H1 (cell line): ENCODE data around the gene PPP1R12C. TPM values are rescaled to one million over a fixed set of nuclear protein-coding genes. Genes with fewer than 3 reads are reported as not detected.

Source experiments
- CHD2 ChIP-seq: IDR thresholded peaks from 2 replicates; pipeline ENCODE4 v1.6.1; 2012; ENCODE audit warnings: low read length, improper control_type of control experiment
- CREB1 ChIP-seq: IDR thresholded peaks from 2 replicates; pipeline ENCODE4 v1.6.1; 2012; ENCODE audit warnings: inconsistent platforms
- CTBP2 ChIP-seq: IDR thresholded peaks from 2 replicates; pipeline ENCODE4 v1.7.0; 2011; ENCODE audit warnings: borderline replicate concordance, mild to moderate bottlenecking, moderate library complexity, mixed read lengths, low read length; ENCODE audit not compliant: insufficient read depth, insufficient read length
- EP300 ChIP-seq, 2 experiments: IDR thresholded peaks; 1 replicate in 1 of 2; 2 replicates in 1 of 2; pipeline ENCODE4 v1.6.1; 2011 to 2012; ENCODE audit warnings: low read depth in 2 of 2, low read length in 2 of 2, mild to moderate bottlenecking in 2 of 2, borderline replicate concordance in 1 of 2, inconsistent platforms in 1 of 2, moderate library complexity in 1 of 2
- FOSL1 ChIP-seq: IDR thresholded peaks from 2 replicates; pipeline ENCODE4 v1.6.1; 2011; ENCODE audit warnings: mild to moderate bottlenecking, low read depth, low read length, moderate library complexity; ENCODE audit not compliant: insufficient read depth
- HDAC2 ChIP-seq, 2 experiments: fragments of 300-600 bp in 1 of 2; sonication (generic) in 1 of 2; IDR thresholded peaks; 2 replicates each; pipeline ENCODE4 v1.6.1; 2011 to 2012; ENCODE audit warnings: low read depth in 2 of 2, low read length in 2 of 2, mild to moderate bottlenecking in 2 of 2, moderate library complexity in 2 of 2, borderline replicate concordance in 1 of 2, inconsistent platforms in 1 of 2
- KDM4A ChIP-seq: IDR thresholded peaks from one replicate; pipeline ENCODE4 v1.7.1; 2012; ENCODE audit warnings: low read depth, mild to moderate bottlenecking, moderate library complexity, low read length, inconsistent platforms; ENCODE audit not compliant: severe bottlenecking
- KDM5A ChIP-seq: fragments of 200-600 bp; IDR thresholded peaks from 2 replicates; pipeline ENCODE4 v1.7.1; 2012; ENCODE audit warnings: mild to moderate bottlenecking, low read length, inconsistent platforms, mixed read lengths
- MAFK ChIP-seq: IDR thresholded peaks from 2 replicates; pipeline ENCODE4 v1.6.1; 2012; ENCODE audit warnings: low read depth, mild to moderate bottlenecking, improper control_type of control experiment, low read length
- NANOG ChIP-seq: IDR thresholded peaks from 2 replicates; pipeline ENCODE4 v1.6.1; 2011; ENCODE audit warnings: low read length, low read depth, mild to moderate bottlenecking, inconsistent platforms; ENCODE audit not compliant: insufficient read depth, poor library complexity, severe bottlenecking
- NRF1 ChIP-seq: IDR thresholded peaks from 2 replicates; pipeline ENCODE4 v1.6.1; 2011; ENCODE audit warnings: mild to moderate bottlenecking, low read depth, low read length, improper control_type of control experiment
- POLR2AphosphoS5 ChIP-seq: IDR thresholded peaks from 2 replicates; pipeline ENCODE4 v1.6.1; 2011; ENCODE audit warnings: low read depth, low read length
- RBBP5 ChIP-seq: IDR thresholded peaks from 2 replicates; pipeline ENCODE4 v1.7.1; 2012; ENCODE audit warnings: low read depth, mild to moderate bottlenecking, inconsistent platforms, low read length, moderate library complexity, borderline replicate concordance
- SIRT6 ChIP-seq: IDR thresholded peaks from one replicate; pipeline ENCODE4 v1.7.1; 2012; ENCODE audit warnings: low read length, inconsistent platforms
- SIX5 ChIP-seq: IDR thresholded peaks from 2 replicates; pipeline ENCODE4 v1.6.1; 2011; ENCODE audit warnings: mild to moderate bottlenecking, low read depth, low read length
- SP1 ChIP-seq: IDR thresholded peaks from 2 replicates; pipeline ENCODE4 v1.6.1; 2011; ENCODE audit warnings: low read depth, low read length
- SP2 ChIP-seq: IDR thresholded peaks from 2 replicates; pipeline ENCODE4 v1.6.1; 2012; ENCODE audit warnings: mild to moderate bottlenecking, low read length, inconsistent platforms
- SRF ChIP-seq: IDR thresholded peaks from 2 replicates; pipeline ENCODE4 v1.6.1; 2011; ENCODE audit warnings: mild to moderate bottlenecking, low read depth, low read length, moderate library complexity
- TAF1 ChIP-seq: IDR thresholded peaks from 2 replicates; pipeline ENCODE4 v1.6.1; 2011; ENCODE audit warnings: mild to moderate bottlenecking, low read depth, low read length
- TBP ChIP-seq: IDR thresholded peaks from 2 replicates; pipeline ENCODE4 v1.6.1; 2011; ENCODE audit warnings: low read depth, low read length, improper control_type of control experiment
- TCF12 ChIP-seq: IDR thresholded peaks from 2 replicates; pipeline ENCODE4 v1.6.1; 2011; ENCODE audit warnings: low read depth, mild to moderate bottlenecking, low read length
- TEAD4 ChIP-seq: IDR thresholded peaks from 2 replicates; pipeline ENCODE4 v1.6.1; 2012; ENCODE audit warnings: low read depth, low read length, inconsistent platforms, mixed read lengths
- ZNF274 ChIP-seq: IDR thresholded peaks from 2 replicates; pipeline ENCODE4 v1.7.0; 2012; ENCODE audit warnings: low read length, borderline replicate concordance; ENCODE audit errors: extremely low read depth
- polyA plus RNA-seq, 7 experiments: library from polyadenylated mRNA; depleted of rRNA in 3 of 7; stranded (reverse) in 5 of 7; unstranded in 2 of 7; fragments of >200 nt in 5 of 7; fragments of 200-250 nt in 2 of 7; gene quantifications; 1 replicate in 5 of 7; 2 replicates in 1 of 7; 4 replicates in 1 of 7; pipeline versions ENCODE4 v1.2.1 to v1.2.3, GENCODE V29; 2011 to 2013; ENCODE audit warnings: missing spikeins in 2 of 7, mixed read lengths in 2 of 7
- total RNA-seq: library from RNA; stranded (reverse); fragmentation: NEBNext Ultra II Directional; extraction: Animal tissue kit (Norgen Biotek cat#: 25700); gene quantifications from 2 replicates; pipeline ENCODE4 v1.2.1, GENCODE V29; 2021
- TF ChIP-seq, protein P1 (sequence below): IDR thresholded peaks from 2 replicates; pipeline ENCODE4 v1.6.1; 2012; ENCODE audit warnings: inconsistent platforms

Gene PPP1R12C
- total and polyA plus RNA-seq, 2 of the 8 experiments (the other 6 are each of a cell fraction or from before 2014, with no cell fraction given), result 31.7 to 71.5 TPM

- TF ChIP-seq SP1 (peak; percentile 91), CREB1 (peak; percentile 90), KDM5A (no peak), FOSL1 (no peak), CHD2 (peak; percentile 54; the same call in 1 of the 2 replicates), NANOG (no peak), MAFK (no peak), TBP (peak; percentile 9; the same call in 1 of the 2 replicates), POLR2AphosphoS5 (no peak), SIX5 (no peak), SIRT6 (no peak), TAF1 (peak; percentile 60; the same call in 1 of the 2 replicates), KDM4A (peak; percentile 72), TCF12 (no peak), ZNF274 (no peak), EP300 (IDR thresholded peaks at IDR 0.05; ENCODE audit: borderline replicate concordance in 1 of 2, low read depth in 2 of 2, low read length in 2 of 2) (no peak), NRF1 (peak; percentile 52), TEAD4 (no peak), SRF (0 out of 2 replicates have a peak, but pooled peaks have one; percentile 31), RBBP5 (0 out of 2 replicates have a peak, but pooled peaks have one; percentile 35), CTBP2 (no peak), SP2 (peak; percentile 27; the same call in 1 of the 2 replicates), HDAC2 (IDR thresholded peaks at IDR 0.05; ENCODE audit: borderline replicate concordance in 1 of 2, low read depth in 2 of 2, low read length in 2 of 2) (no peak)
- TF ChIP-seq, protein P1, sequence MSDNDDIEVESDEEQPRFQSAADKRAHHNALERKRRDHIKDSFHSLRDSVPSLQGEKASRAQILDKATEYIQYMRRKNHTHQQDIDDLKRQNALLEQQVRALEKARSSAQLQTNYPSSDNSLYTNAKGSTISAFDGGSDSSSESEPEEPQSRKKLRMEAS, result peak; percentile 48; the same call in 1 of the 2 replicates
These were observed 54.5 kb downstream of the PPP1R12C start, which contains the start of gene RDH13 (continued) for GRCh38 chr19:55062735-55063491.
